ENCODE results near the gene IGLON5. TPM values are rescaled to one million over a fixed set of nuclear protein-coding genes. Genes with fewer than 3 reads are reported as not detected.

IGLON5 gene
- total RNA-seq, 2 donors from 2014 or later: not detected

GRCh38 chr19:51292971-51293370 is 18.5 kb upstream of the IGLON5 start:
- intact Hi-C loops (cut with DNase I): no loop called here
- H3K27me3 ChIP-seq: no peaks in the 10 kb centered on the region
- TF ChIP-seq POLR2A (IDR thresholded peaks at IDR 0.05): no peak
- TF ChIP-seq CTCF (IDR thresholded peaks at IDR 0.05): no peak
- no peaks in the 10 kb centered on the region for H3K9me3 ChIP-seq
- H3K27ac ChIP-seq: no peak overlapping the region
- H3K4me3 ChIP-seq: no peak overlapping the region
- ATAC-seq: no peak
- DNase-seq: no peak
- no peaks in the 10 kb centered on the region for H3K4me1 ChIP-seq
- H3K36me3 ChIP-seq (replicated peaks in 1 of 2; ENCODE audit: insufficient read depth in 1 of 2, low read depth in 2 of 2): no peaks in the 10 kb centered on the region
- WGBS, 2 donors: 14 to 18% methylated on average over 10 to 11 of the region's 11 CpGs

- no peak for ATAC-seq
- Histone ChIP-seq H3K27ac (no peak overlapping the region), H3K4me1 (no peaks in the 10 kb centered on the region), H3K27me3 (no peaks in the 10 kb centered on the region), H3K36me3 (replicated peaks in 1 of 2; ENCODE audit: insufficient read depth in 1 of 2, low read depth in 2 of 2) (no peaks in the 10 kb centered on the region), H3K4me3 (no peak overlapping the region), H3K9me3 (no peaks in the 10 kb centered on the region)
- 43 to 63% methylated on average over 8 to 13 of the region's 14 CpGs for WGBS, 2 donors
- DNase-seq: no peak
- TF ChIP-seq POLR2A (IDR thresholded peaks at IDR 0.05) (no peak), CTCF (IDR thresholded peaks at IDR 0.05) (no peak)
- intact Hi-C loops (cut with DNase I): no loop called here
Observed at GRCh38 chr19:51293571-51294210, 17.8 kb upstream of the IGLON5 start.

GRCh38 chr19:51294211-51294976 is 17.1 kb upstream of the IGLON5 start:
- ATAC-seq (no peak), DNase-seq (no peak)
- Histone ChIP-seq H3K4me1 (no peaks in the 10 kb centered on the region), H3K4me3 (no peak overlapping the region), H3K27ac (no peak overlapping the region), H3K36me3 (replicated peaks in 1 of 2; ENCODE audit: insufficient read depth in 1 of 2, low read depth in 2 of 2) (no peaks in the 10 kb centered on the region), H3K9me3 (no peaks in the 10 kb centered on the region), H3K27me3 (no peaks in the 10 kb centered on the region)
- 45 to 56% methylated on average over 16 to 23 of the region's 23 CpGs for WGBS, 2 donors
- intact Hi-C loops (cut with DNase I): no loop called here
- TF ChIP-seq CTCF (IDR thresholded peaks at IDR 0.05): no peak
- TF ChIP-seq POLR2A (IDR thresholded peaks at IDR 0.05): no peak

GRCh38 chr19:51294977-51295375 is 16.5 kb upstream of the IGLON5 start:
- no peak for ATAC-seq
- DNase-seq: no peak
- Histone ChIP-seq H3K36me3 (replicated peaks in 1 of 2; ENCODE audit: insufficient read depth in 1 of 2, low read depth in 2 of 2) (no peaks in the 10 kb centered on the region), H3K4me3 (no peak overlapping the region), H3K9me3 (no peaks in the 10 kb centered on the region), H3K4me1 (no peaks in the 10 kb centered on the region), H3K27me3 (no peaks in the 10 kb centered on the region), H3K27ac (no peak overlapping the region)
- TF ChIP-seq POLR2A (IDR thresholded peaks at IDR 0.05) (no peak), CTCF (IDR thresholded peaks at IDR 0.05) (no peak)
- WGBS, 2 donors: 18 to 42% methylated on average over 6 to 12 of the region's 12 CpGs
- intact Hi-C loops (cut with DNase I): no loop called here

All from body of pancreas (tissue), 4 donors.